ENCODE data around the gene SPAG17.

The SPAG17 gene

DNA sequence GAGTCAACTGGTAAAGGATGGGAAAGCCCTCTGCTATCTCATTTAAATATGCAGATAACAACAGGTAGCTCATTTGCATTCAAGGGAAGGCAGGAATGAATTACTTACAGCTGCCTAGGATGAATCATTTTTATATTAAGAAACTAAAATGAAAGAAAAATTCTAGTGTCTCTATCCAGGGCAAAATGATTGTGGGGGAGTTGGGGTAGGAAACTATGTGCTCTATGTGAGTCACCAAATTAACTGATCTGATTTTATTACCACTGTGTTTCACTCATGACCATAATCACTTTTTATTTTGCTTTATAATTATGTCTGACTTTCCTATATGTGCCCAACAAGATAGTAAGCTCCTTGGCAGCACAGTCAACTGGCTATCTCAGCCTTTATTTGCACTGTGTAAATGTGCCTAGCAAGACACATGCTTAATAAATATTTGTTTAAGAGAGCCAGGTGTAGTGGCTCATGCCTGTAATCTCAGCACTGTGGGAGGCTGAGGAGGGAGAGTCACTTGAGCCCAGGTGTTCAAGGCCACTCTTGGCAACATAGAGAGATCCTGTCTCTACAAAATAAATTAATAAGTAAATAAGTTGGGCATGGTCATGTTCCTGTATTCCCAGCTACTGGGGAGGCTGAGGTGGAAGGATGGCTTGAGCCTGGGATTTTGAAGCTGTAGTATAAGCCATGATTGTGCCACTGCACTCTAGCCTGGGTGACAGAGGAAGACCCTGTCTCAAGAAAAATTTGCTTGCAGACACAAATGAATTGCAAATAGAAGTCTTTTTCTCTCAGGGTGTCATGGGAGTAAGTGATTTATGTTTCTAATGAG, 84.1 kb downstream of the SPAG17 start:
- no peak overlapping the region for H3K27ac Mint-ChIP-seq
- no peaks in the 10 kb centered on the region for H3K9me3 Mint-ChIP-seq
- H3K36me3 Mint-ChIP-seq (ENCODE audit: low read depth), result no peaks in the 10 kb centered on the region
- no peaks in the 10 kb centered on the region for H3K4me1 Mint-ChIP-seq (ENCODE audit: low read depth)
- H3K4me3 Mint-ChIP-seq, result no peak overlapping the region
- DNase-seq (ENCODE audit: low spot score), result no peak
- H3K27me3 Mint-ChIP-seq (ENCODE audit: low read depth), result no peaks in the 10 kb centered on the region

DNA sequence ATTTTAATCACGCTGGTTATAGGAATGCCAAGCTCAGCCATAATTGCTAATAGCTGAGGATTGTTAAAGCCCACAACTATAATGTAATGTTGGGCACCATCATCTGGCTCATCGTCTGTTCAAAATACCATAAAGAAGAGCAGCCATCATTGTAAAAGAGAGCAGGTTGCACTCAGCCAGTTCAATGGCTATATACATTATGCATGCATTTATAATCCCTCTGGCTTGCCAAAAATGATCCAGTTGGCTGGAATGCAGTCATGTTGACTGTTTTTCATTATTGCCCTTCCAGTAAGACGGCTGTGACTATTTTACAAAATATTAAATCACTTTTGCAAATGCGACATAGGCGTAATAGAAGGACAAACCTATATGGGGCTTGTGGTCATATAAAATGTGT, 85.3 kb downstream of the SPAG17 start:
- Mint-ChIP-seq H3K27ac (no peak overlapping the region), H3K36me3 (ENCODE audit: low read depth) (no peaks in the 10 kb centered on the region), H3K9me3 (no peaks in the 10 kb centered on the region), H3K27me3 (ENCODE audit: low read depth) (no peaks in the 10 kb centered on the region), H3K4me1 (ENCODE audit: low read depth) (no peaks in the 10 kb centered on the region), H3K4me3 (no peak overlapping the region)
- no peak for DNase-seq (ENCODE audit: low spot score)

DNA sequence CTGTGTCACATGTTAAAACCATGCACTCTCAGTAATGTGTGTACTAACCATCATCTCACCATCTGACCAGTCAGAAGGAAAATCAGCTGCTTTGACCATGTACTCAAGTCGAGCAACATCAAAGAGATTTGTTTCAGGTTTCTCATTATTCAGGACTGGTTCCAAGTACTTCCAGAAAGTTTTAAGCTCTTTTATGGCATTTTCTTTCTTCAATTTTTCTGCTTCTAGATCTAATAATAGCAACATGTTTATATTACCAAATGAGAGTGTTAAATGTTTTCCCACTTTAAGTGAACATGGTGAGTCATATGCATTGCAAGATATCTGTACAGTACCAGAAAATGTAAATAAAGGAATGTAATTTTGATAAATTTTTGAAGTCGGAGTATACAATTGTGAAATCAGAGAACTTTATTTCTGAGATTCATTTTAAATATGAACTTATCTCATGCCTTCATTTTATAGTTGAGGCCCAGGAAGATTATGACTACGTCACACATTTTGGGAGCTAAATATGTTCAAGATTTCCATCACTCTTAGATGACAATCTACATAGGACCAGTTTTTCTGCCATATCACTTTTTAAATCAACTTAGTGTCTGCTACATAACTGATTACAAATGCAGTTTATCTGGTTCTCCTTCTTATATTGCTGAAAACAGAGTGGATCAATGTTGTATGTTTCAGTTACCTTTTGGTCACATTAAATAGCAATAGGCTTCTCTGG, 87.2 kb downstream of the SPAG17 start:
- Mint-ChIP-seq H3K27ac (no peak overlapping the region), H3K27me3 (ENCODE audit: low read depth) (no peaks in the 10 kb centered on the region), H3K4me3 (no peak overlapping the region), H3K9me3 (no peaks in the 10 kb centered on the region), H3K36me3 (ENCODE audit: low read depth) (no peaks in the 10 kb centered on the region), H3K4me1 (ENCODE audit: low read depth) (no peaks in the 10 kb centered on the region)
- no peak for DNase-seq (ENCODE audit: low spot score)

DNA sequence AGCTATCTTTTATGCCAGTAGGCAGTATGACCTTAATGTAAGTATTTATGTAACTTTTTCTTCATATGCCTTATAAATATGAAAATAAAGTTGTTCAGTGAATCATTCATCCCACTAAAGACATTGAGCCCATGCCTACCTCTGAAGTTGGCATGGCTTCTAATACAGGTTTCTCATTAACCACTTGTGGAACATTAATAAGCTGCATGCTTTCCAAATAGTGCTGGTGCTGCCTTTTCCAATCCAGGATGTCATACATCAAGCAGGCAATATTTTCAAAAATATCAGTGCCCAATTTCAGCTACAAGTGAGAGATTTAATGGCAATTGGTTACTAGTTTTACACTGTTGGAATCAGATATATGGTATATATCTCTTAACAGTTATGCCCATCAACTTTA, 92.0 kb downstream of the SPAG17 start:
- no peak for DNase-seq (ENCODE audit: low spot score)
- H3K27me3 Mint-ChIP-seq (ENCODE audit: low read depth), result peaks cover 3% of the 10 kb centered on the region
- H3K36me3 Mint-ChIP-seq (ENCODE audit: low read depth), result no peaks in the 10 kb centered on the region
- no peak overlapping the region for H3K27ac Mint-ChIP-seq
- no peak overlapping the region for H3K4me3 Mint-ChIP-seq
- no peaks in the 10 kb centered on the region for H3K9me3 Mint-ChIP-seq
- H3K4me1 Mint-ChIP-seq (ENCODE audit: low read depth), result no peaks in the 10 kb centered on the region

DNA sequence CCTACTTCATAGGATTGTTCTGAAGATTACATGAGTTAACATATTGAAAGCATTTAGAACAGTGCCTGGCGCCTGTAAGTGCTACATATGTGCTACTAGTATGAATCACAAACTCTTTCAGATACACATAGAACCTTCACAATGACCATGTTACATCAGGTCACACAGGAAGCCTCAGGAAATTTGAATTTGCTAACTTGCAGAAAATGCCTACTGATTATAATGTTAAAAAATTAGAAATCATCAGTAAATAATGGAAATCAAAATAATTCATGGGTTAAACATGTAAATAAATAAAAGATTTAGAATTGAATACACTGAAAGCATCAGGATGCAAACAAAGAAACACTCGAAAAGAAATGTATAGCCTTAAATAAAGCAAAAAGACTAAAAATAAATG, 94.9 kb downstream of the SPAG17 start:
- Mint-ChIP-seq H3K9me3 (no peaks in the 10 kb centered on the region), H3K27ac (no peak overlapping the region), H3K27me3 (ENCODE audit: low read depth) (peaks cover 3% of the 10 kb centered on the region), H3K4me3 (no peak overlapping the region), H3K4me1 (ENCODE audit: low read depth) (no peaks in the 10 kb centered on the region), H3K36me3 (ENCODE audit: low read depth) (no peaks in the 10 kb centered on the region)
- DNase-seq (ENCODE audit: low spot score), result no peak

DNA sequence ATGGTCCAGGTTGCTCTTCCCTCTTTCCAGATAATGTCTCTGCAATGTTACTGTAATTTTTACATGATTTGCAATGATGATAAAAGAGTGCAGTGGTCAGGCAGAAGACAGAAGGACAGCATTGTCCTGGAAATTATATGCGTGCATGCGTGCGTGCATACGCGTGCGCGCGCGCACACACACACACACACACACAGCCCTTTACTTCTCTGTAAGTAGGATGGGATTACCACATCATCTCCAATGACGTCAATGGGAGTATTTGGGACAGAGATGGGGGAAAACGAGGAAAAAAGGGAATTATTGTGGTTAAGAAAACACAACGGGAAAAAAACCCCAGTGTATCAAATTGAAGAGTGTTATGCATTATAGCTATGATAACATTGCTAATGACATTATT, 99.7 kb downstream of the SPAG17 start:
- Mint-ChIP-seq H3K36me3 (ENCODE audit: low read depth) (no peaks in the 10 kb centered on the region), H3K9me3 (no peaks in the 10 kb centered on the region), H3K4me1 (ENCODE audit: low read depth) (peaks cover 10% of the 10 kb centered on the region), H3K27me3 (ENCODE audit: low read depth) (peaks cover 13% of the 10 kb centered on the region), H3K4me3 (no peak overlapping the region), H3K27ac (no peak overlapping the region)
- no peak for DNase-seq (ENCODE audit: low spot score)

DNA sequence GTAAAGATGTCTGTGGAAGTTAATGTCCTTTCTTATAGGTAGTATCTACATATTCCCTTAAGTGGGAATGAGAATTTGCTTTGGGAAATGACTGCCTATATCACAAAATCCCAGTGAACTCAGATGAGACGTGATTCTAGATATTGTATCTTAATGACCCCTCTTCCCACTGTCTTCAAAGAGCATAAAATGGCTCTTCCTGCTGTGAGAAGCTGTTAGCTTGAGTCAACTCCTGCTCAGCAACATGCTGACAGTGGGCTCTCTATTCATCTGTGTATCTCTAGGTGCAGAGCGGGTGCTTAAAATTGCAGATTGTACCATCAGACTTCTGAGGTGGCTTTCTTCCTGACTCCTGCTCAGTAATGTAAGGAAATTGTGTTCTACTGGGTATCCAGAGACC, 100.6 kb downstream of the SPAG17 start:
- DNase-seq (ENCODE audit: low spot score), result no peak

DNA sequence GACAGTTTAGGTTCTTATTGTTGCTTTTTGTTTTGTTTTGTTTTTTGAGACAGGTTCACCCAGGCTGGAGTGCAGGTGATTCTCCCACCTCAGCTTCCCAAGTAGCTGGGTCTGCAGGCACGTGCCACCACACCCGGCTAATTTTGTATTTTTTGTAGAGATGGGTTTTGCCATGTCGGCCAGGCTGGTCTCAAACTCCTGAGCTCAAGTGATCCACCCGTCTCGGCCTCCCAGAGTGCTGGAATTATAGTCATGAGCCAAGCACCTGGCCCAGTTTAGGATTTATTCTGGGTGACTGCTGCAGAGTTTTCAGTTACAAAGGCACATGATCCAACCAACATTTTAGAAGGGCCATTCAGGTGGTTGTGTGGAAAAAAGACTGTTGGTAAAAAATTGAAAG, 102.0 kb downstream of the SPAG17 start:
- Mint-ChIP-seq H3K9me3 (no peaks in the 10 kb centered on the region), H3K4me3 (no peak overlapping the region), H3K36me3 (ENCODE audit: low read depth) (no peaks in the 10 kb centered on the region), H3K27me3 (ENCODE audit: low read depth) (peaks cover 16% of the 10 kb centered on the region), H3K27ac (no peak overlapping the region), H3K4me1 (ENCODE audit: low read depth) (peaks cover 10% of the 10 kb centered on the region)
- no peak for DNase-seq (ENCODE audit: low spot score)

More for the DNA sequence above, 100.6 kb downstream of the SPAG17 start:
- Mint-ChIP-seq H3K27ac (no peak overlapping the region), H3K36me3 (ENCODE audit: low read depth) (no peaks in the 10 kb centered on the region), H3K27me3 (ENCODE audit: low read depth) (peaks cover 13% of the 10 kb centered on the region), H3K4me1 (ENCODE audit: low read depth) (peaks cover 10% of the 10 kb centered on the region), H3K4me3 (no peak overlapping the region), H3K9me3 (no peaks in the 10 kb centered on the region)

DNA sequence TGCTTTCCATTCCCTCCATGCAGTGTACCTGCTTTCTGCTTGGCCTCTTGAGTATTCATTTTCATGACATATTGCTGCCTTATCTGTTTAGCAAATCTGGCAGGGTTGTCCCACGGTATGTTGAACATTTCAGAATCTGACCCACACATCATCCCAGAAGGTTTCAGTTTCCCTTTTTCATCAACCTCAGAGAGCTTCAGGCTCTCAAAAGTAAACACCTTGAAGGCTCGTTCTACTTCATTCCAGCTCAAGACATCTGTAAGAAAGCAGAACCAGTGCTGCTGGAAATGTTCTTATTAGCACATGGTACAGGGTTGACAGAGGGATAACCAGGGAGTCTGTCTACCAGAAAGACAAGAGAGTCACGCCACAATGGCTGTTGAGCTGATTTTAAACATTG, 103.6 kb downstream of the SPAG17 start:
- Mint-ChIP-seq H3K27me3 (ENCODE audit: low read depth) (peaks cover 16% of the 10 kb centered on the region), H3K4me1 (ENCODE audit: low read depth) (peaks cover 10% of the 10 kb centered on the region), H3K27ac (no peak overlapping the region), H3K36me3 (ENCODE audit: low read depth) (no peaks in the 10 kb centered on the region), H3K4me3 (peak overlapping the region; percentile 13), H3K9me3 (no peaks in the 10 kb centered on the region)
- peak; percentile 22 for DNase-seq (ENCODE audit: low spot score)

DNA sequence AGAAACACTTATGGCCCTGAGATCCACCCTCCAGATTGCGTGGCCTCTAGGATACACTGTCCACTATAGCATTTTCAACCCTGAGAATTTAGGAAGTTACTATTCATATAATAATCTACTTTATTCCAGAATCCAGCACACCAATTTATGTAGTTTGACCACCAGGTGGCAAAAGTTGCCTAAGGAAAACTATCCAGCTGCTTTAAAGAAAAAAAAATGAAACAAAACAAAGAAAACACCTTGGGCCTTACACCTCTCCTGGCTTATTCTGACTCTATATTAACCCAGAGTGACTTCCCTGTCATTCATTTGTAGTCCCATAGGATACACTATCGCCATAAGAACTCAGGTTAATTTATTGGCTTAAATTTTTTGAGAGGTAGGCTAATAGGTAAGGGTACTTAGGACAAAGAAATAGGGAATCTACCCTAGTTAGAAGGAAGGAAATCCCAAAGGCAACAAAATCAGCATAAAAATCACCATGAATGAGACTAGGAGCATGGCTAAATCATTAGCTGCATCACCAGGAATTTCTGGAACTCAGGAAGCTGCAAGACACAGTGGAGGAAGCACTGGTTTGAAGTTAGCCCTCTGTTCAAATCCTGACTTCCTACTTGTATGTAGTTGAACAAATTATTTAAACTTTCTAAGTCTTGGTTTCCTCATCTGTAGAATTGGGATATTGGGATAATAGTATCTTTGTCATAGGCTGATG, 107.5 kb downstream of the SPAG17 start:
- no peaks in the 10 kb centered on the region for H3K36me3 Mint-ChIP-seq (ENCODE audit: low read depth)
- H3K27ac Mint-ChIP-seq, result no peak overlapping the region
- no peak overlapping the region for H3K4me3 Mint-ChIP-seq
- no peaks in the 10 kb centered on the region for H3K9me3 Mint-ChIP-seq
- peaks cover 18% of the 10 kb centered on the region for H3K27me3 Mint-ChIP-seq (ENCODE audit: low read depth)
- H3K4me1 Mint-ChIP-seq (ENCODE audit: low read depth), result peaks cover 10% of the 10 kb centered on the region
- no peak for DNase-seq (ENCODE audit: low spot score)

DNA sequence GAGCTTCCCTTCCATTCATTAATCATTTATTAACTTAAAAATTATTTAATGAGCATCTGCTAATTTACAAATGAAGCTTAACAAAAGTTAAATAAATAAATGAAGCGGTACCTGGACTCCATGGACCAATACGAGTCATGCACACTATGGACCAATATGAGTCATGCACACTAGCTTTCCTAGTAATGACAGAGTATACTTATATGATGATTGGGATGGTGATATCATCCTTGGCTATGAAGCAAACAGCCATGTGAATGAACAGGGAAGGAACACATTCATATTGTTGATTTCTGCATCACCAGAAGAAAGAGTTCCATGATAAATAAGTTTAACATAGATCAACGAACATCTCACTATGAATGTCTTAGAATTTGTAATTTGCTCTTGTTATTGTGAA, 109.9 kb downstream of the SPAG17 start:
- no peak for DNase-seq (ENCODE audit: low spot score)
- H3K9me3 Mint-ChIP-seq, result no peaks in the 10 kb centered on the region
- H3K27me3 Mint-ChIP-seq (ENCODE audit: low read depth), result peaks cover 13% of the 10 kb centered on the region
- no peaks in the 10 kb centered on the region for H3K36me3 Mint-ChIP-seq (ENCODE audit: low read depth)
- no peak overlapping the region for H3K27ac Mint-ChIP-seq
- no peaks in the 10 kb centered on the region for H3K4me1 Mint-ChIP-seq (ENCODE audit: low read depth)
- no peak overlapping the region for H3K4me3 Mint-ChIP-seq

DNA sequence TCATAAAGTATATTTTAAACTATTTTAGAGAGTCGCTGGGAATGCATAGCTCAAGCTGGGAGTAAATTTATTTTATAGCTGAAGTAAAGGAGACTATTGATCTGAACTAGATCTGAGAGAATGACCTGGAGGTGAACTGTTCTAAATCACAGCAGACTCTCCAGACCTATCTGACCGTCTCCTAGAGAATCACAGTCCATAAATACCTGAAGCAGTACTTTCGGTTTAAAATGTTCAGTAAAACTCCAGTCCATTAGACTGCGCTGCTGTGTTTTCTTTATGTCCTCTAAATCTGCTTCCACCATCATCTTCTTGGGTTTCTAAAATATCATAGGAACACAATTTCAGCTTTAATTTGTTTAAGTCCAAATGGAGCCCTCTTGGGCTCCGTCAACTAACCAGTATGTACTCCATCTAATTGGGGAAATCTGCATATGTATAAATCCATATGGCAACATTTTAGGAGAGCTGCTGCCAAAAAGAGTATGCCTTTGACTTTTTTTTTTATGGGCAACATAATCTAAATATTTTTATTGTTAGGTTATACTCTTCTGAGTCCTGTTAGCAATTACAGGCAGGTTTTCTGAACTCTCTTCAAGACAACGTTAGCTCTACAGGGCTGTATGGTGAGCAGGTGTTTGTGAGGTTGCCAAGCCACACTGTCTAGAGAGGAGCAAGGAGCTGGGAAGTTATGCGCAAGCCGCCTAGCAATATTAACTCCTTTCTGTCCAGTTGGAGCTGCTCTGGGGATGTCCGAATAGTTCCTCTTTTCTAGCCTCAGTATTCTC, 111.2 kb downstream of the SPAG17 start:
- Mint-ChIP-seq H3K36me3 (ENCODE audit: low read depth) (no peaks in the 10 kb centered on the region), H3K27me3 (ENCODE audit: low read depth) (peaks cover 11% of the 10 kb centered on the region), H3K4me1 (ENCODE audit: low read depth) (no peaks in the 10 kb centered on the region), H3K9me3 (no peaks in the 10 kb centered on the region), H3K27ac (no peak overlapping the region), H3K4me3 (no peak overlapping the region)
- no peak for DNase-seq (ENCODE audit: low spot score)

DNA sequence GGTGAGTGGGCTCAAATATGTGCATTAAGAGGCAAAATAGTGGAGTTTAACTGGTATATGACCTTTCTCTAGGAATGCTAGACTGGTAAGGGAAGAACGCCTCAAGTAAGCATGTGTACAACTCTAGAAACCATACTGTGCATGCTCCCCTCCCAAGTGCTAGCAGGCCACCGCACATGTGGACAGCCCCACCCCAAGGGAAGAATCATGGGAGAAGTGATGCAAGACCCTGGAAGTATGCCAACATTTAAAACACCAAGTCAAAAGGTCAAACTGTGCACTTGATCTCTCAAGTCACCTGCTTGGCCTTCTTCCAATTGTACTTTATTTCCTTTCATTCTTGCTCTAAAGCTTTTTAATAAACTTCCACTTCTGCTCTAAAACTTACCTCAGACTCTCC, 135.0 kb downstream of the SPAG17 start:
- DNase-seq (ENCODE audit: low spot score), result no peak
- H3K36me3 Mint-ChIP-seq (ENCODE audit: low read depth), result no peaks in the 10 kb centered on the region
- no peak overlapping the region for H3K4me3 Mint-ChIP-seq
- no peak overlapping the region for H3K27ac Mint-ChIP-seq
- H3K4me1 Mint-ChIP-seq (ENCODE audit: low read depth), result no peaks in the 10 kb centered on the region
- H3K9me3 Mint-ChIP-seq, result no peaks in the 10 kb centered on the region
- H3K27me3 Mint-ChIP-seq (ENCODE audit: low read depth), result peaks cover 3% of the 10 kb centered on the region

Measured in T-helper 2 cell treated with Interferon-gamma antibody and Interleukin-4, amounts not matched to agents 5 μg/mL and 100 μg/mL, for 36 hours (primary cell).